Ishikawa (cell line): ENCODE data around the gene ARFGAP1.

Experiments
- CEBPB ChIP-seq: IDR thresholded peaks from 2 replicates; pipeline ENCODE4 v1.6.1; 2012
- CREB1 ChIP-seq: IDR thresholded peaks from 2 replicates; pipeline ENCODE4 v1.6.1; 2012; ENCODE audit warnings: low read depth
- EGR1 ChIP-seq: IDR thresholded peaks from 2 replicates; pipeline ENCODE4 v1.6.1; 2012
- EP300 ChIP-seq: IDR thresholded peaks from 2 replicates; pipeline ENCODE4 v1.6.1; 2012; ENCODE audit warnings: borderline replicate concordance
- FOXM1 ChIP-seq: IDR thresholded peaks from 2 replicates; pipeline ENCODE4 v1.6.1; 2012; ENCODE audit warnings: low read depth, borderline replicate concordance
- MAX ChIP-seq: IDR thresholded peaks from 2 replicates; pipeline ENCODE4 v1.6.1; 2012
- NFIC ChIP-seq: IDR thresholded peaks from 2 replicates; pipeline ENCODE4 v1.6.1; 2012
- RAD21 ChIP-seq: IDR thresholded peaks from 2 replicates; pipeline ENCODE4 v1.6.1; 2012; ENCODE audit warnings: low read depth
- REST ChIP-seq: IDR thresholded peaks from 2 replicates; pipeline ENCODE4 v1.6.1; 2012; ENCODE audit warnings: low read depth, mild to moderate bottlenecking
- TCF12 ChIP-seq: IDR thresholded peaks from 2 replicates; pipeline ENCODE4 v1.6.1; 2012; ENCODE audit warnings: low read depth
- TEAD4 ChIP-seq: IDR thresholded peaks from 2 replicates; pipeline ENCODE4 v1.6.1; 2012
- USF1 ChIP-seq: IDR thresholded peaks from 2 replicates; pipeline ENCODE4 v1.6.1; 2012
- YY1 ChIP-seq: IDR thresholded peaks from 2 replicates; pipeline ENCODE4 v1.6.1; 2012; ENCODE audit warnings: low read depth
- ZBTB7A ChIP-seq: IDR thresholded peaks from 2 replicates; pipeline ENCODE4 v1.6.1; 2012; ENCODE audit warnings: low read depth

Gene ARFGAP1

GRCh38 chr20:63273635-63274380 lies 1.2 kb downstream of the ARFGAP1 start:
- TF ChIP-seq TCF12 = no peak
- no peak for TF ChIP-seq YY1
- TF ChIP-seq EP300 = no peak
- no peak for TF ChIP-seq CREB1

- TF ChIP-seq TCF12 = no peak
- TF ChIP-seq TEAD4 = no peak
- no peak for TF ChIP-seq CEBPB
- TF ChIP-seq NFIC = no peak
- no peak for TF ChIP-seq FOXM1
Measured at GRCh38 chr20:63274381-63275228, 2.0 kb downstream of the ARFGAP1 start.

GRCh38 chr20:63275825-63276224 lies 3.2 kb downstream of the ARFGAP1 start:
- TF ChIP-seq FOXM1 = no peak

GRCh38 chr20:63276956-63277355 lies 4.3 kb downstream of the ARFGAP1 start:
- no peak for TF ChIP-seq NFIC
- no peak for TF ChIP-seq YY1
- no peak for TF ChIP-seq EGR1
- no peak for TF ChIP-seq CREB1
- no peak for TF ChIP-seq EP300

GRCh38 chr20:63277466-63278272 lies 5.1 kb downstream of the ARFGAP1 start:
- no peak for TF ChIP-seq MAX
- no peak for TF ChIP-seq EGR1
- TF ChIP-seq CEBPB = no peak
- TF ChIP-seq NFIC = no peak
- no peak for TF ChIP-seq ZBTB7A
- TF ChIP-seq CREB1 = no peak
- no peak for TF ChIP-seq FOXM1
- no peak for TF ChIP-seq USF1
- no peak for TF ChIP-seq TCF12
- TF ChIP-seq REST = no peak
- no peak for TF ChIP-seq TEAD4
- no peak for TF ChIP-seq YY1

GRCh38 chr20:63278661-63279060 lies 6.0 kb downstream of the ARFGAP1 start:
- TF ChIP-seq CREB1 (no peak), TCF12 (no peak)

GRCh38 chr20:63279931-63280330 lies 7.3 kb downstream of the ARFGAP1 start:
- TF ChIP-seq USF1 (no peak), REST (no peak), TCF12 (no peak), RAD21 (no peak), ZBTB7A (no peak), YY1 (no peak), EP300 (no peak), NFIC (no peak), CREB1 (no peak), MAX (no peak)
